ENCODE results near the gene PDLIM5.
"Not testable (repeated sequence)": the region's sequence is repeated elsewhere in the genome, so short reads cannot be mapped to it uniquely, and the experiment has no call there.

The PDLIM5 gene

GRCh38 chr4:94649381-94650133 lies 197.8 kb downstream of the PDLIM5 start:
- DNase-seq (ENCODE audit: low read depth in 2 of 2), result no peak

GRCh38 chr4:94650134-94650495 lies 198.4 kb downstream of the PDLIM5 start:
- DNase-seq (ENCODE audit: low read depth in 2 of 2), result no peak

GRCh38 chr4:94650690-94651089 lies 198.9 kb downstream of the PDLIM5 start:
- DNase-seq (ENCODE audit: low read depth in 2 of 2), result no peak

GRCh38 chr4:94653095-94653649 lies 201.4 kb downstream of the PDLIM5 start:
- DNase-seq (ENCODE audit: low read depth in 2 of 2), result no peak

GRCh38 chr4:94653984-94654609 lies 202.4 kb downstream of the PDLIM5 start:
- no peak for DNase-seq (ENCODE audit: low read depth in 2 of 2)

GRCh38 chr4:94654714-94655113 lies 203.0 kb downstream of the PDLIM5 start:
- no peak for DNase-seq (ENCODE audit: low read depth in 2 of 2)

GRCh38 chr4:94660614-94661013 lies 208.9 kb downstream of the PDLIM5 start:
- DNase-seq (ENCODE audit: low read depth in 2 of 2), result no peak

- DNase-seq (ENCODE audit: low read depth in 2 of 2), result not testable (repeated sequence)
Observed at GRCh38 chr4:94665021-94665420, 213.3 kb downstream of the PDLIM5 start.

GRCh38 chr4:94665500-94666404 lies 214.0 kb downstream of the PDLIM5 start:
- no peak for DNase-seq (ENCODE audit: low read depth in 2 of 2)

GRCh38 chr4:94668724-94669123 lies 217.0 kb downstream of the PDLIM5 start:
- DNase-seq (ENCODE audit: low read depth in 2 of 2), result no peak

GRCh38 chr4:94669672-94670664 lies 218.2 kb downstream of the PDLIM5 start:
- DNase-seq (ENCODE audit: low read depth in 2 of 2), result no peak

GRCh38 chr4:94671113-94671512 lies 219.4 kb downstream of the PDLIM5 start:
- DNase-seq (ENCODE audit: low read depth in 2 of 2), result no peak

- no peak for DNase-seq (ENCODE audit: low read depth in 2 of 2)
Observed at GRCh38 chr4:94673961-94674360, 222.2 kb downstream of the PDLIM5 start.

GRCh38 chr4:94676970-94677369 lies 225.2 kb downstream of the PDLIM5 start:
- DNase-seq (ENCODE audit: low read depth in 2 of 2), result no peak

GRCh38 chr4:94678896-94679295 lies 227.2 kb downstream of the PDLIM5 start:
- no peak for DNase-seq (ENCODE audit: low read depth in 2 of 2)

- DNase-seq (ENCODE audit: low read depth in 2 of 2), result no peak
Observed at GRCh38 chr4:94680176-94680862, 228.6 kb downstream of the PDLIM5 start.

- DNase-seq (ENCODE audit: low read depth in 2 of 2), result no peak
Observed at GRCh38 chr4:94686086-94686485, 234.3 kb downstream of the PDLIM5 start.

GRCh38 chr4:94689155-94689860 lies 237.6 kb downstream of the PDLIM5 start:
- no peak for DNase-seq (ENCODE audit: low read depth in 2 of 2)

GRCh38 chr4:94690851-94691254 lies 239.1 kb downstream of the PDLIM5 start:
- no peak for DNase-seq (ENCODE audit: low read depth in 2 of 2)

GRCh38 chr4:94691552-94691951 lies 239.8 kb downstream of the PDLIM5 start:
- DNase-seq (ENCODE audit: low read depth in 2 of 2), result no peak
